GM23248 (cell line): ENCODE measurements around the gene HERC2. TPM values are rescaled to one million over a fixed set of nuclear protein-coding genes. Genes with fewer than 3 reads are reported as not detected.

ENCODE experiments used
- DNase-seq: peaks from one replicate; pipeline ENCODE4 v3.0.0-alpha.2; 2015
- H2AFZ ChIP-seq: fragments of 200-600 bp; sonication (generic); 2 replicates; pipeline ENCODE4 v1.6.1; 2016; ENCODE audit warnings: antibody characterized with exemption
- H3F3A ChIP-seq: fragments of 200-600 bp; sonication (generic); 2 replicates; pipeline ENCODE4 v1.6.1; 2016; ENCODE audit warnings: mild to moderate bottlenecking, antibody characterized with exemption, mixed run types; ENCODE audit not compliant: insufficient read depth
- H3K27ac ChIP-seq: fragments of 200-600 bp; sonication (generic); 2 replicates; pipeline ENCODE4 v1.5.1; 2016; ENCODE audit warnings: mild to moderate bottlenecking
- H3K27me3 ChIP-seq: fragments of 200-600 bp; sonication (generic); replicated peaks from 2 replicates; pipeline ENCODE4 v1.6.1; 2016; ENCODE audit warnings: mild to moderate bottlenecking; ENCODE audit not compliant: insufficient read depth
- H3K36me3 ChIP-seq: fragments of 200-600 bp; sonication (generic); 2 replicates; pipeline ENCODE4 v1.6.1; 2016; ENCODE audit warnings: low read depth, mild to moderate bottlenecking
- H3K4me1 ChIP-seq: fragments of 200-600 bp; sonication (generic); 2 replicates; pipeline ENCODE4 v1.6.1; 2016; ENCODE audit warnings: mild to moderate bottlenecking; ENCODE audit not compliant: insufficient read depth
- H3K4me2 ChIP-seq: fragments of 200-600 bp; sonication (generic); one replicate; pipeline ENCODE4 v1.6.1; 2016; ENCODE audit warnings: mild to moderate bottlenecking; ENCODE audit not compliant: unreplicated experiment
- H3K4me3 ChIP-seq: fragments of 200-600 bp; sonication (generic); 2 replicates; pipeline ENCODE4 v1.5.1; 2016; ENCODE audit warnings: mild to moderate bottlenecking
- H3K79me2 ChIP-seq: fragments of 200-600 bp; sonication (generic); 2 replicates; pipeline ENCODE4 v1.6.1; 2016; ENCODE audit warnings: mild to moderate bottlenecking; ENCODE audit not compliant: insufficient read depth
- H3K9ac ChIP-seq: fragments of 200-600 bp; sonication (generic); 2 replicates; pipeline ENCODE4 v1.6.1; 2016; ENCODE audit warnings: mild to moderate bottlenecking
- H3K9me2 ChIP-seq: fragments of 200-600 bp; sonication (generic); 2 replicates; pipeline ENCODE4 v1.6.1; 2016; ENCODE audit warnings: mixed run types, mild to moderate bottlenecking, moderate library complexity; ENCODE audit not compliant: insufficient read depth
- H3K9me3 ChIP-seq: fragments of 200-600 bp; sonication (generic); one replicate; pipeline ENCODE4 v1.6.1; 2017; ENCODE audit warnings: low read depth
- H4K20me1 ChIP-seq: fragments of 200-600 bp; sonication (generic); 2 replicates; pipeline ENCODE4 v1.6.0; 2016; ENCODE audit not compliant: insufficient read depth
- EZH2 ChIP-seq: fragments of 200-600 bp; sonication (generic); IDR thresholded peaks from 2 replicates; pipeline ENCODE4 v1.6.1; 2018; ENCODE audit warnings: antibody characterized with exemption, mild to moderate bottlenecking; ENCODE audit not compliant: insufficient read depth, poor library complexity, severe bottlenecking
- EZH2phosphoT487 ChIP-seq: fragments of 200-600 bp; sonication (generic); IDR thresholded peaks from 2 replicates; pipeline ENCODE4 v1.6.1; 2018; ENCODE audit warnings: antibody characterized with exemption, moderate library complexity, mild to moderate bottlenecking, low read depth; ENCODE audit not compliant: insufficient read depth
- WGBS, 2 experiments: methylation state at CpG; one replicate each; pipeline ENCODE4 v1.1.6; 2015 to 2017; ENCODE audit warnings: low lambda C conversion rate in 2 of 2, low coverage in 1 of 2; ENCODE audit errors: missing lambda C conversion rate in 2 of 2; 5-methylcytosine and 5-hydroxymethylcytosine counted together
- in situ Hi-C: fragments of 300-500 bp; cut with MboI; formaldehyde crosslinking; loops from 2 replicates; pipeline ENCODE4 v1.15.0; 2020
- polyA plus RNA-seq: library from polyadenylated mRNA; unstranded; fragments of >200 nt; fragmentation: Nextera tagmentation; extraction: Ambion mirVana; gene quantifications from 2 replicates; pipeline ENCODE4 v1.2.1, GENCODE V29; 2016
- total RNA-seq: library from RNA; depleted of rRNA; stranded (reverse); fragments of >200 nt; shearing (Covaris generic); gene quantifications from 2 replicates; pipeline ENCODE4 v1.2.3, GENCODE V29; 2014

Gene HERC2
- total and polyA plus RNA-seq, 2 experiments from 2014 or later = 28.7 to 36.6 TPM

DNA sequence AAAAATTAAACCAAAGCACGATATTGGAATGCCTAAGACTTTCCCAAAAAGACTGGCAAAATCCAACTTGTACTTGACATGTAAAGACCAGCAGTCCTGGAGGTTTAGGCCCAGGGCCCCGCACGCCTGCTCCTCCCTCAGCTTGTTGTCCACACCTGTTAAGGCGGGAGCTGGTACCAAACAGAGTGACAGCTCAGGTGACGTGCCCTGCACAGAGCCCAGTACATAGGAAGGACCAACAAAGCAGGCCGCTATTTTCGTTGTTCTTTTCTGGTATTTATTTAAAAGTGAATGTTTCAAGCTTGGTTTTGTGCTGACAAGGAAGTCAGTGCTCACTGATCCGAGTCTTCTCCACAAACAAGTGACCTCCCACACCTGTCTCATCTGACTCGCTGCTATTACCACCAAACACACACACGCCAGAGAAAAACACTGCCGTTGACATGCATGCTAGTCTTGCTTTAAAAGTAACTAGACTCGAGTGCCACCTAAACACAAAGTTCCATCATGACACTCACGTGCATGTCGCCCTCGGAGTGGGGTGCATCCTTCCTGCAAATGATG, 50.2 kb downstream of the HERC2 start:
- no peaks in the 10 kb centered on the region for H3K9me2 ChIP-seq
- H3K79me2 ChIP-seq = no peaks in the 10 kb centered on the region
- no peak overlapping the region for H3K9ac ChIP-seq
- in situ Hi-C loops = no loop called here
- H3K9me3 ChIP-seq = no peaks in the 10 kb centered on the region
- H4K20me1 ChIP-seq = no peaks in the 10 kb centered on the region
- H3K4me2 ChIP-seq = no peak overlapping the region
- H2AFZ ChIP-seq = no peak overlapping the region
- H3F3A ChIP-seq = no peaks in the 10 kb centered on the region
- TF ChIP-seq EZH2phosphoT487 (no peak), EZH2 (no peak)
- 97 to 98% methylated on average over 15 of the region's 15 CpGs for WGBS, 2 experiments
- no peaks in the 10 kb centered on the region for H3K27me3 ChIP-seq
- no peak for DNase-seq
- H3K27ac ChIP-seq = no peak overlapping the region
- H3K4me3 ChIP-seq = no peak overlapping the region
- H3K4me1 ChIP-seq = no peaks in the 10 kb centered on the region
- peaks cover 18% of the 10 kb centered on the region; the same call in 1 of the 2 replicates for H3K36me3 ChIP-seq

DNA sequence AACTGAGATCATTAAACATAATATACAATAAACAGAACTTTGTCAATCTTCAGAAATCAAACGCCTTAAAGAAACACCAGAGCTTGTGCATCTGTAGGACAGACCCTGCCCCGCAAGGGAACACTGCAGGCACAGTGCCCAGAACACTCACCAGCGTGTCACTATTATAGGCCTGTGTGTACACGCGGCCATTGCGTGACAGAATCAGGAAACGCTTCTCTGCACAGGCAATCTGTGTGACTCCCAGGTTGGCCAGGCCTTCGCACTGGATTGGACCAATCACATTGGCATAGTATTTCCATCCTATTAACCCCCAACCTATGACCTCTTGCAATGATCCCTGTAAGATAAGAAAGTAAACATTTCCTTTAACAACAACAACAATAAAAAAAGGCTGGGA, 52.9 kb downstream of the HERC2 start:
- peaks cover 15% of the 10 kb centered on the region for H3K79me2 ChIP-seq
- H3K27ac ChIP-seq = no peak overlapping the region
- H3K4me3 ChIP-seq = no peak overlapping the region
- H4K20me1 ChIP-seq = no peaks in the 10 kb centered on the region
- in situ Hi-C loops = no loop called here
- H2AFZ ChIP-seq = no peak overlapping the region
- WGBS, 2 experiments = 57 to 58% methylated on average over 8 of the region's 8 CpGs
- DNase-seq = no peak
- TF ChIP-seq EZH2phosphoT487 (no peak), EZH2 (no peak)
- no peaks in the 10 kb centered on the region for H3K9me2 ChIP-seq
- no peak overlapping the region for H3K4me2 ChIP-seq
- no peaks in the 10 kb centered on the region for H3K9me3 ChIP-seq
- no peaks in the 10 kb centered on the region for H3F3A ChIP-seq
- no peak overlapping the region for H3K9ac ChIP-seq
- no peaks in the 10 kb centered on the region for H3K27me3 ChIP-seq
- no peaks in the 10 kb centered on the region for H3K4me1 ChIP-seq
- peaks cover 25% of the 10 kb centered on the region; the same call in 1 of the 2 replicates for H3K36me3 ChIP-seq

- Histone ChIP-seq H3K9me3 (no peaks in the 10 kb centered on the region), H3K9ac (no peak overlapping the region), H2AFZ (no peak overlapping the region), H3F3A (no peaks in the 10 kb centered on the region), H3K36me3 (peaks cover 25% of the 10 kb centered on the region; the same call in 1 of the 2 replicates), H3K79me2 (peaks cover 25% of the 10 kb centered on the region), H3K4me2 (no peak overlapping the region), H3K27ac (no peak overlapping the region), H3K27me3 (no peaks in the 10 kb centered on the region), H4K20me1 (0 out of 2 replicates have a peak, but pooled peaks cover 7% of the 10 kb centered on the region), H3K4me1 (no peaks in the 10 kb centered on the region), H3K9me2 (no peaks in the 10 kb centered on the region), H3K4me3 (no peak overlapping the region)
- no peak for DNase-seq
- in situ Hi-C loops = no loop called here
- TF ChIP-seq EZH2 = no peak
Measured at GRCh38 chr15:28267727-28268126, 54.3 kb downstream of the HERC2 start.

- Histone ChIP-seq H3K9me3 (no peaks in the 10 kb centered on the region), H3F3A (no peaks in the 10 kb centered on the region), H3K36me3 (peaks cover 25% of the 10 kb centered on the region; the same call in 1 of the 2 replicates), H3K79me2 (peaks cover 40% of the 10 kb centered on the region), H2AFZ (no peak overlapping the region), H3K4me1 (no peaks in the 10 kb centered on the region), H3K4me3 (no peak overlapping the region), H3K9me2 (no peaks in the 10 kb centered on the region), H3K4me2 (no peak overlapping the region), H4K20me1 (0 out of 2 replicates have a peak, but pooled peaks cover 8% of the 10 kb centered on the region), H3K9ac (no peak overlapping the region), H3K27ac (no peak overlapping the region), H3K27me3 (no peaks in the 10 kb centered on the region)
- TF ChIP-seq EZH2 (no peak), EZH2phosphoT487 (no peak)
- in situ Hi-C loops = no loop called here
- DNase-seq = no peak
- 92% methylated on average over 29 of the region's 29 CpGs for WGBS, 2 experiments
Measured at GRCh38 chr15:28265334-28266019, 56.5 kb downstream of the HERC2 start.

GRCh38 chr15:28264166-28264565, 57.8 kb downstream of the HERC2 start:
- Histone ChIP-seq H3K4me2 (no peak overlapping the region), H3F3A (no peaks in the 10 kb centered on the region), H3K79me2 (peaks cover 51% of the 10 kb centered on the region), H3K4me3 (no peak overlapping the region), H3K27me3 (no peaks in the 10 kb centered on the region), H4K20me1 (0 out of 2 replicates have a peak, but pooled peaks cover 8% of the 10 kb centered on the region), H3K36me3 (peaks cover 22% of the 10 kb centered on the region; the same call in 1 of the 2 replicates), H3K4me1 (no peaks in the 10 kb centered on the region), H3K27ac (no peak overlapping the region), H3K9ac (no peak overlapping the region), H3K9me3 (no peaks in the 10 kb centered on the region), H2AFZ (no peak overlapping the region), H3K9me2 (no peaks in the 10 kb centered on the region)
- DNase-seq = no peak
- in situ Hi-C loops = no loop called here
- WGBS, 2 experiments = 91% methylated on average over 6 of the region's 6 CpGs
- TF ChIP-seq EZH2 (no peak), EZH2phosphoT487 (no peak)
